ENCODE data around the gene CRYGN. TPM values are rescaled to one million over a fixed set of nuclear protein-coding genes. Genes with fewer than 3 reads are reported as not detected.

Gene CRYGN
- total and polyA plus RNA-seq, 9 of the 15 experiments (the other 6 are each of a cell fraction or from before 2014, with no cell fraction given): not detected

GRCh38 chr7:151390598-151391357, 49.2 kb downstream of the CRYGN start:
- BruUV-seq (replicated peaks): no TSS peak
- Histone ChIP-seq H3K9ac (ENCODE audit: insufficient read depth in 1 of 2, low read depth in 2 of 2, low read length in 2 of 2) (peak overlapping the region in 1 of 2 experiments; percentile 53; a peak in 1 of 4 replicates), H3K79me2 (ENCODE audit: control insufficient read depth, insufficient read depth, low read length) (no peaks in the 10 kb centered on the region), H3K4me3 (no peak overlapping the region), H2AFZ (ENCODE audit: low read depth, low read length) (peak overlapping the region; percentile 67), H3K4me1 (replicated peaks in 1 of 2; ENCODE audit: control insufficient read depth in 2 of 2, insufficient read depth in 2 of 2, low read length in 2 of 2) (peaks cover 39 to 76% of the 10 kb centered on the region in 2 experiments), H3K27me3 (ENCODE audit: control insufficient read depth in 2 of 2, insufficient read depth in 2 of 2, low read length in 2 of 2) (peaks cover 7 to 59% of the 10 kb centered on the region in 2 experiments; a peak in 4 of 5 replicates), H3K27ac (ENCODE audit: extremely low read depth, low read depth, low read length) (no peak overlapping the region), H3K9me1 (ENCODE audit: control insufficient read depth, insufficient read depth, low read length) (peaks cover 4% of the 10 kb centered on the region), H3K9me3 (replicated peaks; ENCODE audit: control insufficient read depth, insufficient read depth, low read depth, low read length) (no peaks in the 10 kb centered on the region), H3K4me2 (ENCODE audit: insufficient read depth, low read length) (peak overlapping the region; percentile 8; the same call in 1 of the 2 replicates), H4K20me1 (replicated peaks; ENCODE audit: control insufficient read depth, insufficient read depth, low read length) (0 out of 2 replicates have a peak, but pooled peaks cover 5% of the 10 kb centered on the region), H3K36me3 (ENCODE audit: control insufficient read depth, insufficient read depth, low read length) (no peaks in the 10 kb centered on the region)
- ATAC-seq: peak; percentile 31
- intact Hi-C loops (cut with micrococcal nuclease) (loop anchor here (10.0 kb wide), 1 partner anchor 54 kb away; the partner anchor contains the start of gene CRYGN), in situ Hi-C loops (cut with MboI) (no loop called here)
- peak; percentile 67 to 82 (median 76) for DNase-seq (ENCODE audit: extremely low read depth in 1 of 4, low spot score in 3 of 4)
- CTCF ChIA-PET (ENCODE audit: low intra/inter-chr PET ratio): no interaction called here
- WGBS (ENCODE audit: insufficient coverage, low coverage, missing lambda C conversion rate): 25% methylated on average over 25 of the region's 25 CpGs
- POLR2A ChIA-PET: interaction anchor here (0.6 kb wide), 1 partner anchor 18 kb away, joined by 3 read pairs; no protein-coding TSS in a partner anchor
- peak; percentile 77 for FAIRE-seq
- TF ChIP-seq CTBP1 (IDR thresholded peaks at IDR 0.05; ENCODE audit: borderline replicate concordance) (peak; percentile 20; the same call in 1 of the 2 replicates), CEBPB (tag; IDR thresholded peaks at IDR 0.05) (peak; percentile 49), CREB1 (IDR thresholded peaks at IDR 0.05) (peak; percentile 24; the same call in 1 of the 2 replicates), CREB1 (CRISPR knock-in tag; IDR thresholded peaks at IDR 0.05) (no peak), CEBPG (CRISPR knock-in tag; IDR thresholded peaks at IDR 0.05) (0 out of 2 replicates have a peak, but pooled peaks have one; percentile 15), CEBPG (tag; conservative IDR thresholded peaks at IDR 0.05 in 1 of 2, IDR thresholded peaks at IDR 0.05 in 1 of 2) (no peak), HBP1 (CRISPR knock-in tag; IDR thresholded peaks at IDR 0.05) (no peak), RBFOX2 (IDR thresholded peaks at IDR 0.05; ENCODE audit: low read depth, low read length) (0 out of 2 replicates have a peak, but pooled peaks have one; percentile 17), ATF1 (CRISPR knock-in tag; IDR thresholded peaks at IDR 0.05) (no peak), ATF1 (tag; IDR thresholded peaks at IDR 0.05) (peak; percentile 53), FOXP1 (CRISPR knock-in tag; IDR thresholded peaks at IDR 0.05) (no peak), DLX4 (CRISPR knock-in tag; IDR thresholded peaks at IDR 0.05) (no peak), THRAP3 (IDR thresholded peaks at IDR 0.05; ENCODE audit: borderline replicate concordance) (no peak), ZNF263 (CRISPR knock-in tag; IDR thresholded peaks at IDR 0.05; ENCODE audit: borderline replicate concordance) (no peak), E2F3 (CRISPR knock-in tag; IDR thresholded peaks at IDR 0.05) (no peak)
- TF ChIP-seq, protein P1, sequence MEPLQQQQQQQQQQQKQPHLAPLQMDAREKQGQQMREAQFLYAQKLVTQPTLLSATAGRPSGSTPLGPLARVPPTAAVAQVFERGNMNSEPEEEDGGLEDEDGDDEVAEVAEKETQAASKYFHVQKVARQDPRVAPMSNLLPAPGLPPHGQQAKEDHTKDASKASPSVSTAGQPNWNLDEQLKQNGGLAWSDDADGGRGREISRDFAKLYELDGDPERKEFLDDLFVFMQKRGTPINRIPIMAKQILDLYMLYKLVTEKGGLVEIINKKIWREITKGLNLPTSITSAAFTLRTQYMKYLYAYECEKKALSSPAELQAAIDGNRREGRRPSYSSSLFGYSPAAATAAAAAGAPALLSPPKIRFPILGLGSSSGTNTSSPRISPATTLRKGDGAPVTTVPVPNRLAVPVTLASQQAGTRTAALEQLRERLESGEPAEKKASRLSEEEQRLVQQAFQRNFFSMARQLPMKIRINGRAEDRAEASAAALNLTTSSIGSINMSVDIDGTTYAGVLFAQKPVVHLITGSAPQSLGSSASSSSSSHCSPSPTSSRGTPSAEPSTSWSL (CRISPR knock-in tag; IDR thresholded peaks at IDR 0.05; ENCODE audit: borderline replicate concordance): no peak
